ENCODE measurements around the gene NNT.
"Not testable (repeated sequence)": the region's sequence is repeated elsewhere in the genome, so short reads cannot be mapped to it uniquely, and the experiment has no call there.

Gene NNT

DNA sequence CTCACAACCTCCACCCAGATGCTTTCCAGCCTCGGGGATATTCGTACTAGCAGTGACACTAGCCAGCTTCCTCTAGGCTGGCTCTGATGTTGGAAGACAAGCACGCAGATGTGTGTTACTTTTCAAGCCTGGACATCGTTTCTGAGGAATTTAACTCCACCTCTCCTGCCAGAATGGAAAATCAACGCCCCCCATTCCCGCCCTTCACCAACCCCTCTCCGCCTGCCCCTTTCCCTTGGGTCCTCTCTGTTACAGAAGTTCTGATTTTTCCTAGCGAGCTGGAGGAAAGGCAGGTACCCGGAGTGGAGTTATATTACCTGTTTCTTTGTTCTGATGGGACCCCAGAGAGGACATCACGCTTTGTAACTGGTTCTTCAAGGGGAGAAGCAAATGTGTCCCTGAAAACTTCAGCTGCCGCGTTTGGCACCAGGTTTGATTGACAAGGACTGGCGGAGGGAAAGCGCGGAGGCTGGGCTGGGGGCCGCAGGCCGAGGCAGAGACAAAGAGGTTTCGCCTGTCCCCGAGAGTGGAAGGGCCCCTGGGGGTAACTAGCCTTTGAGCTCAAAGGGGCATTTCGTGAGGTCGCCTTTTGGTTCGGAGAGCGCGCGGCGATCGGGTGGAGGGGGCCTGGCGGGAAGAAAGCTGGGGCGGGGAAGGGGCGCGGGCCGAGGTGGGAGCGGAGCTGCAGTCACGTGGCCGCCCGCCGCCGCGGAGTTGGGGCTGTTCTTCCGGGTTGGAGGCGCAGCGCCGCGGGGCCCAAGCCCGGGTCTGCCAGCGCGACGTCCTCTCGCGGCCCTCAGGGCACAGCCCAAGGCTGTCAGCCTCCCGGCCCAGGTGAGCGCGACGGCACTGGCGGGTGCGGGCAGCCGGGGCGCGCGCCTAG, at the start of gene NNT:
Gene NNT (plus strand): TSS at position 720 of the 883 bp plus-strand sequence. CDS start 6,016 bp downstream, outside the sequence.
- peak; percentile 40 to 64 (median 44) for DNase-seq (ENCODE audit: low read depth in 3 of 3, low spot score in 1 of 3)

DNA sequence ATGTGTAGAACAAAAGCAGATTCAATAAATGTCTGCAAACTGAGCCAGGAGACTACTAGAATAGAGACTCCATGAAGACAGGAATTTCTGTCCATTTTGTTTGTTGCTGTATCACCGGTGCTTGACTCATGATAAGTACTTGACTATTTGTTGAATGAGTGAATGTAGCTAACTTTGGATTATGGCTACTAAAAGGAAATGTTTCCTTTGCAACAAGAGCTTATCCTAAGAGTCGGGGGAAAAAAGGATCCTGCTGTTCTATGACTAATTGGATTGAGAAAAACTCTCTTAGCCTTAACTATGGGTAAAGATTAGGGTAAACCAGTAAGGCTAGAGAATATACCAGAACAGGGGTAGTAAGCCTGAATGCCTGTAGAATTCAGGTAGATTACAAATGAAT, 49.6 kb upstream of the NNT start:
- DNase-seq (ENCODE audit: low read depth in 3 of 3, low spot score in 1 of 3), result no peak

DNA sequence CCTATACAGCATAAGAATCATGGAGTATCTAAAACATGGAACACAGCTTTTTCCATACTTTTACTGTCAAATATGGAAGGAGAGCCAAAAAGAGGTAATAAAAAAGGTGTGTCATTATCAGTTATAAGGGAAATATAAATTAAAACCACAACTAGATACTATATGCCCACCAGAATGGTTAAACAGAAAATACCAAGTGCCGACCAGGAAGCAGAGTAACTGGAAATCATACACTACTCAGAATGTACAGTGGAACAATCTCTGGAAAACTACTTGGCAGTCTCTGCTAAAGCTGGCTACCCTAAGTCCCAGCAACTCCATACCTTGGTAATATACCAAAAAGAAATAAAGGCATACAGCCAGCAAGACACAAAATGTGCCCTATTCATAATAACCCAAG, 48.5 kb upstream of the NNT start:
- no peak for DNase-seq (ENCODE audit: low read depth in 3 of 3, low spot score in 1 of 3)

DNA sequence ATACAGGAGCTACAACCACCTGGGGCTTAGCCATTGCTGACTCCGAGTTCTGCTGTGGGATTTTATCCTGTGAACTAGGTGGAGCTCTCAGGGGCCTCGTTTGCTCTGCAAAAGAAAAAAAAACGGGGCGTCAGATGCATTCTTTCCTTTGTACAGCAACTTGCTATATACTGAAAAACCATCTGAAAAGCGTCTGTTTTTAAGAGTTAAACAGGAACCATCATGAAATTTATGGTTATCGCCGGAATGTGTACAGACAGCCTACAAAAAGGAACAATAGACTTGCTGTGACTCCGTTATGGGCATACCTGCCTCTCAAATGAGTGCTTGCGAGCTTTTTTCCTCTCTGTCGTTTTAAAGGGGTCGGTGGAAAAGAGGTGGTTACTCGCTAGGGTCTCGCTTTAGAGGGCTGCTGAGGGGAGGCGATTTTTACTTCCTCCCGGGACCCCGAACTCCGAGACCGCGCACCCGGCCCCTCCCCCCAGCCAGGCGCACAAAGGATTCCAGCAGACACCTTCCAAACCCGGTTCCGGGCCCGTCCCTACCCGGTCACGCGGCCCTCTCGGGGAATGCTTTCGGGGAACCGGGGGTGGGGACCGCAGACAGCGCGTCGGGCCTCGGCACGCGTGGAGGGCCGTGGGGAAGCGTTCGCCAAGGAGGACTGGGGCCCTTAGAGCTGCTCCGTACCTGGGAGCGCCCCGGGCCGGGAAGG, 46.9 kb upstream of the NNT start:
- DNase-seq (ENCODE audit: low read depth in 3 of 3, low spot score in 1 of 3), result peak in 2 of 3 donors; percentile 4 to 28

DNA sequence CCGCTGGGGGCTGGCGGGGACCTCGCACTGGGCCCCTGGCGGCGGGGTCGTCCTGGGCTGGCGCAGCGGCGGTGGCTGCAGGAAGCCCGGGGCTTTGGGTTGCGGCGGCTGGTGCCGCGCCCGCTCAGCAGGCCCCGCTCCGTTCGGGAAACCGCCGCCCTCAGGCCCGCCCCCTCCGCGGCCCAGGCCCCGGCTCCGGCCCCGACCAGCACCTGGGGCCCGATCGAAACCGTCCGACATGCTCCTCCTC, 46.4 kb upstream of the NNT start:
- DNase-seq (ENCODE audit: low read depth in 3 of 3, low spot score in 1 of 3), result not testable (repeated sequence)

DNA sequence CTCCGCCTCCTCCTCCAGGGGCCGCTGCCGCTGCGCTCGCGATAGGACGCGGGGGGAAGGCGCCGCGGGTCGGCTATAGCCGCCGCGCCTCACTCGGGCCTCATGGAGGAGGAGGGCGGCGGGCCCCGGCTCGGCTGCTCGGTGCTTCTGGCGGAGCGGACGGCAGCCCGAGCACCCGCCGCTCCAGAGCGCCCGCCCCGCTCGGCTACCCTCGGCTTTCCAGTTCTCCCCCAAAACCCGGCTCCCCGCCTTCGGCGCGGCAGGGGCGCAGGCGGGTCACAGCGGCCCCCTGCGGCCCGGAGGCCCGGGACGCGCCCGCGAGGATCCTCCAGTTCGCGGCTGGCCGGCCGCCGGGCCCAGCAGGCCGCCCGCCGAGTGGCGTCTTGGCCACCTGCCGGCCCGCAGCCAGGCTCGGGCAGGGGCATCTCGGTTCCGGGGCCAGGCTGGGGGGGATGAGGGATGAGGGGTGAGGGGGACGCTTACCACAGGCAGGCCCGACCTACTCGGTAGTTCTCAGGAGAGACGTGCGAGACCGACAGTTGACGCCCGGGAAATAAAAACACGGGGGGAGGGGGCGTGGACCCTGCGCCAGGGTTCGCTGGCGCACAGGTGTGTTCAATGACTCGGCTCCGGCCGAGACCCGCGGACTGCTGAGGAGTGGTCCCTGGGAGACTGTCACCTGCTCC, 46.0 kb upstream of the NNT start, which contains the start of gene PAIP1:
Gene PAIP1 (minus strand): TSS at position 221 of the 686 bp plus-strand sequence. CDS start 231 bp downstream, outside the sequence.
- peak; percentile 51 to 68 (median 60) for DNase-seq (ENCODE audit: low read depth in 3 of 3, low spot score in 1 of 3)

DNA sequence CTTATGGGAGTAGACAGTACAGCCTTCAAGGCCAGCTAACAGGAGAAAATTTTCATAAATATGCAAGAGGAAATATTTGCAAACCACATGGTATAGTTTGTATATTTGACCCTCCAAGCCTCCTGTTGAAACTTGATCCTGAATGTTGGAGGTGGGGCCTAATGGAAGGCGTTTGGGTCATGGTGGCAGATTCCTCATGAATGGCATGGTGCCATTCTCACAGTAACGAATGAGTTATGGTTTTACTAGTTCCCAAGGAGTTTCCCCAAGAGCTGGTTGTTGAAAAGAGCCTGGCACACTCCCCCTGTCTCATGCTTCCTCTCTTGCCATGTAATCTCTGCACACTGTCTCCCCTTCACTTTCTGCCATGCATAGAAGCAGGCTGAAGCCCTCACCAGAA, 42.9 kb upstream of the NNT start:
- no peak for DNase-seq (ENCODE audit: low read depth in 3 of 3, low spot score in 1 of 3)

DNA sequence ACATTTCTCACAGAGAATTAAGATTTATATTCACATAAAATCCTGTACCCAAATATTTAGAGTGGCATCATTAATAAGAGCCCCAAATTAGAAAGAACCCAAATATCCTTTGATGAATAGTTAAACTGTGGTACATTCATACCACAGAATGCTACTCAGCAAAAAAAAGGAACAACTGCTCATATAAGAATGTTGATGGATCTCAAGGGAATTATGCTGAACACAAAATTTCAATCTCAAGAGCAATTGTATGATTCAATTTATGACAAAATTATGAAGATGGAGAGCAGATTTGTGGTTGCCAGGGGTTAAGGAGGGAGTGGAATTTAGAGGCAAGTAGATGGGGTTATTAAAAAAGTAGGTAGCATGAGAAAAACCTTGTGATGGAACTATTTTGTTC, 41.6 kb upstream of the NNT start:
- no peak for DNase-seq (ENCODE audit: low read depth in 3 of 3, low spot score in 1 of 3)

DNA sequence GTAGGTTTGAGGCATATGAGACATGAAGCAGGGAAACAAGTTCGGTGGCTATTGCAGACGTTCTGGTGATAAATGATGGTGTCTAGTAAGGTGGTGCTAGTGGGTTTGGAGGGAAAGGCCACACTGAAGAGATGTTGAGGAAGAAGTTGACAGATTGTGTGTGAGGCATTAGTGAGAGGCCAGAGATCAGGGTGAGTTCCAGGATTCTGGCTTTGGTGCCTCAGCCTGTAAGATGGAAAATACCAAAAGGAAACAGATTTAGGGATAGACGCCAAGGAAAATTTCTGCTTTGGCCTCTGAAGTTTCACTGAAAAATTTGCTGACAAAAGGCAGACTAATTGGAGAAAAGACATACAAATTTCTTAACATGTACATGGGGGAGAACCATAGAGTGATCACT, 39.7 kb upstream of the NNT start:
- DNase-seq (ENCODE audit: low read depth in 3 of 3, low spot score in 1 of 3), result no peak

DNA sequence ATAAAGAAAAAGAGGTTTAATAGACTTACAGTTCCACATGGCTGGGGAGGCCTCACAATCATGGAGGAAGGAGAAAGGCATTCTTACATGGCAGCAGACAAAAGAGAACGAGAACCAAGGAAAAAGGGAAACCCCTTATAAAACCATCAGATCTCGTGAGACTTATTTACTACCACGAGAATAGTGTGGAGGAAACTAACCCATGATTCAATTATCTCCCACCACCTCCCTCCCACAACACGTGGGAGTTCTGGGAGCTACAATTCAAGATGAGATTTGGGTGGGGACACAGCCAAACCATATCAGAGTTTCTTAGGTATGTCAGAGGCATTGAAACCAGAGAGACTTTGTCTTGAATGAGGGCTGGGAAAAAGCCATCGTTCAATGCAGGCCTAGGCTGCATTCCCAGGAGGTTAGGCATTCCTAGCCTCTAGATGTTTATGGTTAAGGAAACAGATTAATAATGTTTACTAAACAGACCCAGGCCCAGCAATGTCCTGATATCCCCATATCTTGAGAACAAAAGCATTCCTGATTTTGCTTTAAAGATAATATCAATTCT, 38.6 kb upstream of the NNT start:
- DNase-seq (ENCODE audit: low read depth in 3 of 3, low spot score in 1 of 3), result no peak

DNA sequence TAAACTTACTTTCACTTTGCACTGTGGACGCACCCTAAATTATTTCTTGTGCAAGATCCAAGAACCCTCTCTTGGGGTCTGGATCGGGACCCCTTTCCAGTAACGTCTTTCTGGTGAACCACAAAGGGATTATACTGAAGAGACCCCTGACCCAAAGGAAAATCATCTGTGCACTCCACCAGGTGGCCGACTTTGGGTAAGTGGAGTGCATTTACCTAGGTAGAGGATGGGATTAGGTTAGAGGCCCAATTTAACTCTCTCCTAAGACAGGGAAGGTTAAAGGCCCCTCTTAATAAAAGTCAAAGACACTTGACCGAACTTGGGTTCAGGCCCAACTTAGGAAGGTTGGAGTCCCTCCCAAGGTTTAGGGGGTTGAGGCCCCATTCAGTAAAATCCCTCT, 37.9 kb upstream of the NNT start:
- DNase-seq (ENCODE audit: low read depth in 3 of 3, low spot score in 1 of 3), result no peak

DNA sequence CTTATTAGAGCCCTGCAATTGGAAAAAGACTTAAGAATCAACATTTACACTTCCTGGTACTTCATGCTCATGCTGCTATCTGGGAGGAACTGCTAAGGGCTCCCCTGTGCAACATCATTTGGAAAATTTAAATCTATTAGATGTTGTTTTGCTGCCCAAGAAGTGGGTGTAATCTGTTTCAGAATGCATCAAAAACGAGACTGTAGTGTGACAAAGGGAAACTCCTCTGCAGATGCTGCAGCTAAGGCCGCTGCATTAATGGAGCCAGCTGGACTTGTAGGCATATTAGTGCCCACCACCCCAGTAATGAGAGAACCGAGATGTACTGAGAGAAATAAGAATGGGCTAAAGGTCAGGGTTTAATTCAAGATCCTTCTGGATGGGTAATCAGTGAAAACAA, 35.0 kb upstream of the NNT start:
- no peak for DNase-seq (ENCODE audit: low read depth in 3 of 3, low spot score in 1 of 3)

DNA sequence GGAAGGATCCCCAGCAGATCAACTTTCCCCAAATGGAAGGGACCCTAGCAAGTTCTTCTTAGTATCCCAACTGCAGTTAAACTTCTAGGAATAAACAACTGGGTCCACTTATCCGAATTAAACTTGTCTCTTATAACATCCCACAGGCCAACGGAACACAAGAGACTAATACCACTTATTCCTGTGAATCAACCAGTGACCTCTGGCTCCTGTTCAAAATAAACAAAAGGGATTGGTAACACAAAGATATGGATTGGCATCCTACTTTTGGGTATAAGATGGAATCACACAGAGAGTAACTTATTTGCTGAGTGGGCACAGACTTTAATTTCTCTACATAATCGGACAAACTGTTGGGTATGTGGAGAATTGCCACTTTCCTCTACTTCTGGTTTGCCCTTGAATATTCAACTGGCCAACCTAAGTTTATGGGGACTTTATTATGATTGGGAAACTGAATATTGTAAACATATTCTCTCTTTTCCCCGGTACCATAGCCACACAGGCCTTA, 33.7 kb upstream of the NNT start:
- DNase-seq (ENCODE audit: low read depth in 3 of 3, low spot score in 1 of 3), result no peak

DNA sequence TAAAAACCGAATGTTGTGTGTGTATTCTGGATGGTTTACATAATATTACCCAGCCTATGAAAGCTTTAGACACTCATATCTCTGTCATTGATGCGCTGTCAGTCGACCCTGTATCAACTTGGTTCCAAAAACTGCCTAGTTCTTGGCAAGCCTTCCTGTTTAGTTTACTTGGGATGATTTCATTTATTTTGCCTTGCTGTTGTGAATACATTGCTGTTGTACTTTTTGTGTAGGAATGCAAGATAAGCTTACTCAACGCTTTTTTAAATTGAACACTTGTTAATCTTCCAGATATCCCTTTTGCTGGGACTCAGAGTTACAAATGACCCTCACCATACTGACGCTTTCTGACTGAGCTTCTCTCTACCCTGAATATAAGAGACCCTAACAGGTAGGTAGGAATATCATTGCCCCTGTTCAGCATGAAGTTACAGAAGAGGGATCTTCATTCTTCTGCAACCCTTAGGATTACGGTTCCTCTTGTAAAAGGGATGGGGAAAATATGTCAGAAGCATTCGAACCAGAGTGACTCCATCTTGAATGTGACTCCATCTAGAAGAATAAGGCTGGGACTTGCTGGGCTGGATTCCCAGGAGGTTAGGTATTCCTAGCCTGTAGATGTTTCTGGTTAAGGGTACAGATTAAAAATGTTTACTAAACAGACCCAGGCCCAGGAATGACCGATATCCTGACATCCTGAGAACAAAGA, 32.4 kb upstream of the NNT start:
- DNase-seq (ENCODE audit: low read depth in 3 of 3, low spot score in 1 of 3), result no peak

DNA sequence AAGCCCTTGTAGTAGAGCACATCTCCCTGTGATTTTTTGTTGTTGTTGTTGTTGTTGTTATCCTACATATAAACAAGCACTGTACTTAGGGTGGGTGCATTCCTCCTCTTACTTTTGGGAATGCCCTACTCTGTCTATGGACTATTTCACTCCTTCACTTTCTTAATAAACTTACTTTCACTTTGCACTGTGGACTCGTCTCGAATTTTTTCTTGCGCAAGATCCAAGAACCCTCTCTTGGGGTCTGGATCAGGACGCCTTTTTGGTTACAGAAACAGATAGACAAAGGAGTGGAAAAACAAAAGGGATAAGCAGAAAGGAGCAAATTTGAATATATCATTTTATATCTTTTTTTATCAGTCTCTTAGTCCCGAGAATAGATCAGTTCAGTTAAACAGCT, 31.7 kb upstream of the NNT start:
- no peak for DNase-seq (ENCODE audit: low read depth in 3 of 3, low spot score in 1 of 3)

DNA sequence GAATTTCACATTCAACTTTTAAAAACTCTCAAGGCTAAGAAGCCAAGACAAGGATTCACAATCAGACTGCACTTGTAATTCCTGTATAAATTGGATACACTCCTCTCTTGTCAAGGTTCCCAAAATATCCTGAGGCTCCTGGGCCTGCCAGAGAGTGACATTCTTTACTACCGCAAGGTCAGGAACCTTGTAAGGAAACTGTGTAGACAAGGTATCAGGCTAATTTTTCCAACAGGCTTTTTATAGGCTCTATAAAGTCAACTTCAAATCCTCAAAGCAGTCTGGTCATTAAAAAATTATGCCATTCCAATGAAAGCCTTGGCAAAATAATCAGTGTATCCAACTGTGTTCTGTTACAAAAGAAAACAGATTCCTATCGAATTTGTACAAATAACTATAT, 30.6 kb upstream of the NNT start:
- DNase-seq (ENCODE audit: low read depth in 3 of 3, low spot score in 1 of 3), result no peak

DNA sequence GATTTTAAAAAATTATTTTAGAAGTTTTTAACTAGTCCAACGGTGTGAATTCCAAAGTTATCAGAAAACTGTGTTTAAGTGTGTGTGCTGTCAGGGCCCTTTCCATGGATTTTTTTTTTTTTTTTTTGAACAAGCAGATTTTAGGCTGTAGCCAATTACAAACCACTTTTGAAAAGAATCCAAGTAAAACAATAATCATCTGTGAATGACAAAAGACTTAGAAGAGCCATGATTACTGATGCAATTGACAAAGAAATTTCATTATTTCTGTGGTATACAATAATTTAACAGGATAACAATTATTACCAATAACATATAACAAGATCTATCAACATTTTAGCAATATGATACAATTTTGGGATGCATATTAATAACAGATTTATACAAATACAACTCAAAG, 29.9 kb upstream of the NNT start:
- DNase-seq (ENCODE audit: low read depth in 3 of 3, low spot score in 1 of 3), result no peak

DNA sequence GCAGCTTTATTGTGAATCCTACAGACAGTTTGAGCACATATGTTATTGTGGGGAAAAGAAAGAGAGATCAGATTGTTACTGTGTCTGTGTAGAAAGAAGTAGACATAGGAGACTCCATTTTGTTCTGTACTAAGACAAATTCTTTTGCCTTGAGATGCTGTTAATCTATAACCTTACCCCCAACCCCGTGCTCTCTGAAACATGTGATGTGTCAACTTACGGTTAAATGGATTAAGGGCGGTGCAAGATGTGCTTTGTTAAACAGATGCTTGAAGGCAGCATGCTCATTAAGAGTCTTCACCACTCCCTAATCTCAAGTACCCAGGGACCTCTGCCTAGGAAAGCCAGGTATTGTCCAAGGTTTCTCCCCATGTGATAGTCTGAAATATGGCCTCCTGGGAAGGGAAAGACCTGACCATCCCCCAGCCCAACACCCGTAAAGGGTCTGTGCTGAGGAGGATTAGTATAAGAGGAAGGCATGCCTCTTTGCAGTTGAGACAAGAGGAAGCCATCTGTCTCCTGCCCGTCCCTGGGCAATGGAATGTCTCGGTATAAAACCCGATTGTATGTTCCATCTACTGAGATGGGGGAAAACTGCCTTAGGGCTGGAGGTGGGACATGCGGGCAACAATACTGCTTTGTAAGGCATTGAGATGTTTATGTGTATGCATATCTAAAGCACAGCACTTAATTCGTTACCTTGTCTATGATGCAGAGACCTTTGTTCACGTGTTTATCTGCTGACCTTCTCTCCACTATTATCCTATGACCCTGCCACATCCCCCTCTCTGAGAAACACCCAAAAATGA, 22.4 kb upstream of the NNT start:
- not testable (repeated sequence) for DNase-seq (ENCODE audit: low read depth in 3 of 3, low spot score in 1 of 3)

DNA sequence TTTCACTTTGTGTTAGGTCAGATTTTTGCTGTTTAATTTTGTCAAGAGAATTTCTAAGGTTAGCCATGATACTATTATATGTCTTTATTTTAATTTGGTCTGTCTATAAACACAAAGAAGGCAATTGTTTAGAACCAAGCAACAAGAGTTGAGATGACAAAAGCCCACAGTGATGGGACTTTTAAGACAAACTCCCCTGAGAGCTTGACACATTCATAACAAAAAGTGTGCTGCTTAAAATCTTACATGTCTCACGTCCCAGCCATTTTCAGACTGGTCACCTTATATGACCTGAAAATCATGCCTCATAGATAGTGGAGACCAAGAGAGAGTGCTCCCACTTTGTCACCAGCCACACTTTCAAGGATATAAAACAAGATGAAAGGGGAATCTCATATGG, 21.6 kb upstream of the NNT start:
- no peak for DNase-seq (ENCODE audit: low read depth in 3 of 3, low spot score in 1 of 3)

All from stimulated activated CD4-positive, alpha-beta T cell treated with anti-CD3 and anti-CD28 coated beads, TNF-alpha, amount 100 ng/mL, for 1 hour (primary cell).